Stomach (tissue), 9 donors: ENCODE measurements around the gene CDC25C. TPM values are rescaled to one million over a fixed set of nuclear protein-coding genes. Genes with fewer than 3 reads are reported as not detected.

Experiments
- DNase-seq, 2 donors: peaks; one replicate each; pipeline versions ENCODE4 v3.0.0 to v3.0.0-alpha.2; 2013 to 2019
- H3K27ac ChIP-seq, 5 donors: fragments of 200-600 bp in 4 of 5; sonication (generic) in 4 of 5; one replicate each; pipeline ENCODE4 v1.5.1; 2013 to 2019; ENCODE audit warnings: mild to moderate bottlenecking in 1 of 5, moderate library complexity in 1 of 5
- H3K27me3 ChIP-seq, 3 donors: fragments of 200-600 bp; sonication (generic); one replicate each; pipeline ENCODE4 v1.5.1; 2017 to 2019; ENCODE audit warnings: mixed run types in 1 of 3
- H3K36me3 ChIP-seq, 4 donors: fragments of 200-600 bp; sonication (generic); 1 replicate in 3 of 4; 2 replicates in 1 of 4; pipeline ENCODE4 v1.5.1; 2016 to 2019
- H3K4me1 ChIP-seq, 4 donors: fragments of 200-600 bp; sonication (generic); one replicate each; pipeline ENCODE4 v1.5.1; 2016 to 2019
- H3K4me3 ChIP-seq, 4 donors: fragments of 200-600 bp; sonication (generic) in 3 of 4; one replicate each; pipeline ENCODE4 v1.5.1; 2016 to 2019; ENCODE audit warnings: mild to moderate bottlenecking in 1 of 4
- H3K9me3 ChIP-seq, 4 donors: fragments of 200-600 bp; sonication (generic); one replicate each; pipeline ENCODE4 v1.5.1; 2016 to 2019
- CTCF ChIP-seq, 7 experiments: fragments of 450-650 bp in 4 of 7; fragments of 200-600 bp in 3 of 7; sonication (generic) in 3 of 7; IDR thresholded peaks; one replicate each; pipeline ENCODE4 v1.5.1; 2016 to 2019; ENCODE audit warnings: antibody characterized with exemption in 7 of 7, control low read depth in 2 of 7, mild to moderate bottlenecking in 1 of 7
- EP300 ChIP-seq: sonication (generic); formaldehyde crosslinking; IDR thresholded peaks from one replicate; pipeline ENCODE4 v1.6.1; 2017; ENCODE audit warnings: antibody characterized with exemption
- POLR2A ChIP-seq, 4 donors: fragments of 450-650 bp; IDR thresholded peaks; one replicate each; pipeline ENCODE4 v1.6.1; 2016; ENCODE audit warnings: antibody characterized with exemption in 4 of 4, control low read depth in 2 of 4, mild to moderate bottlenecking in 1 of 4, moderate library complexity in 1 of 4
- POLR2AphosphoS5 ChIP-seq, 3 donors: sonication (generic); formaldehyde crosslinking; IDR thresholded peaks; one replicate each; pipeline ENCODE4 v1.6.1; 2016; ENCODE audit warnings: antibody characterized with exemption in 3 of 3
- WGBS, 5 donors: extraction: QIAGEN DNeasy Blood & Tissue Kit in 3 of 5; methylation state at CpG; one replicate each; pipeline versions ENCODE4 v1.1.5 to v1.1.7; 2013 to 2018; 5-methylcytosine and 5-hydroxymethylcytosine counted together
- intact Hi-C: fragments of 100-400 bp; cut with DNase I; formaldehyde crosslinking; loops from one replicate; pipeline ENCODE4 v1.15.1; 2023; ENCODE audit warnings: low total_unique reads
- polyA plus RNA-seq, 3 donors: library from polyadenylated mRNA; stranded (reverse); fragments of 200-250 nt; gene quantifications; one replicate each; pipeline ENCODE4 v1.2.3, GENCODE V29; 2013
- total RNA-seq, 5 donors: library from RNA; depleted of rRNA; stranded (reverse); fragments of >200 nt; gene quantifications; one replicate each; pipeline versions ENCODE4 v1.1.0 to v1.2.3, GENCODE V29; 2014 to 2016
- donor health status: healthy with polysubstance abuse.
- donor health status: Bipolar disorder and iron deficiency.
- donor health status: healthy.

Gene CDC25C
- total and polyA plus RNA-seq, 8 donors: 0.75 to 4.1 (median 2.1) TPM; not detected in 3

GRCh38 chr5:138274189-138274853 is 57.3 kb downstream of the CDC25C start, which contains the start of gene GFRA3:
Gene GFRA3 (minus strand): TSS chr5:138274621. CDS start chr5:138274424, 197 bp downstream.
- peaks cover 0 to 39% (median 13%) of the 10 kb centered on the region in 3 donors for H3K27me3 ChIP-seq
- H3K4me3 ChIP-seq: peak within 1 kb of the TSS; percentile 38 to 50 (median 45)
- 2 to 4% (median 2%) methylated on average over 14 to 62 of the region's 62 CpGs for WGBS, 5 donors
- H3K9me3 ChIP-seq: no peaks in the 10 kb centered on the region
- intact Hi-C loops: no loop called here
- peak in 1 of 2 donors; percentile 72 for DNase-seq
- H3K27ac ChIP-seq: peak within 1 kb of the TSS in 2 of 5 donors; percentile 19 to 20
- TF ChIP-seq CTCF (IDR thresholded peaks at IDR 0.05) (no peak), POLR2AphosphoS5 (IDR thresholded peaks at IDR 0.05) (no peak), POLR2A (IDR thresholded peaks at IDR 0.05) (no peak), EP300 (no peak)
- no peaks in the 10 kb centered on the region for H3K36me3 ChIP-seq
- peaks cover 6 to 20% (median 13%) of the 10 kb centered on the region in 4 donors for H3K4me1 ChIP-seq

GRCh38 chr5:138273834-138274188 is 57.8 kb downstream of the CDC25C start:
- Histone ChIP-seq H3K27ac (peak overlapping the region in 1 of 5 donors; percentile 20), H3K4me1 (peaks cover 6 to 20% (median 13%) of the 10 kb centered on the region in 4 donors), H3K36me3 (no peaks in the 10 kb centered on the region), H3K4me3 (peak overlapping the region; percentile 38 to 50 (median 45)), H3K27me3 (peaks cover 0 to 39% (median 13%) of the 10 kb centered on the region in 3 donors), H3K9me3 (no peaks in the 10 kb centered on the region)
- intact Hi-C loops: no loop called here
- no peak for DNase-seq
- WGBS, 5 donors: 55 to 64% (median 57%) methylated on average over 5 to 6 of the region's 6 CpGs
- TF ChIP-seq POLR2AphosphoS5 (IDR thresholded peaks at IDR 0.05) (no peak), CTCF (IDR thresholded peaks at IDR 0.05) (no peak), EP300 (no peak), POLR2A (IDR thresholded peaks at IDR 0.05) (no peak)

- intact Hi-C loops: no loop called here
- peaks cover 6 to 20% (median 13%) of the 10 kb centered on the region in 4 donors for H3K4me1 ChIP-seq
- no peak for TF ChIP-seq EP300
- TF ChIP-seq CTCF (IDR thresholded peaks at IDR 0.05): no peak
- TF ChIP-seq POLR2AphosphoS5 (IDR thresholded peaks at IDR 0.05): no peak
- no peak for TF ChIP-seq POLR2A (IDR thresholded peaks at IDR 0.05)
- WGBS, 5 donors: 87 to 96% (median 95%) methylated on average over 4 of the region's 4 CpGs
- H3K9me3 ChIP-seq: no peaks in the 10 kb centered on the region
- H3K4me3 ChIP-seq: no peak overlapping the region
- no peak for DNase-seq
- H3K36me3 ChIP-seq: no peaks in the 10 kb centered on the region
- peaks cover 0 to 39% (median 13%) of the 10 kb centered on the region in 3 donors for H3K27me3 ChIP-seq
- H3K27ac ChIP-seq: no peak overlapping the region
Observed at GRCh38 chr5:138272681-138273080, 58.9 kb downstream of the CDC25C start.

GRCh38 chr5:138271281-138271680 is 60.3 kb downstream of the CDC25C start:
- Histone ChIP-seq H3K4me3 (no peak overlapping the region), H3K27me3 (peaks cover 0 to 35% (median 13%) of the 10 kb centered on the region in 3 donors), H3K4me1 (peaks cover 6 to 20% (median 13%) of the 10 kb centered on the region in 4 donors), H3K9me3 (no peaks in the 10 kb centered on the region), H3K27ac (no peak overlapping the region), H3K36me3 (no peaks in the 10 kb centered on the region)
- intact Hi-C loops: no loop called here
- TF ChIP-seq CTCF (IDR thresholded peaks at IDR 0.05): no peak
- TF ChIP-seq POLR2A (IDR thresholded peaks at IDR 0.05): no peak
- no peak for TF ChIP-seq POLR2AphosphoS5 (IDR thresholded peaks at IDR 0.05)
- no peak for TF ChIP-seq EP300
- WGBS, 5 donors: 76 to 84% (median 78%) methylated on average over 5 of the region's 5 CpGs
- DNase-seq: no peak
